ENCODE data around the gene CXCL6. TPM values are rescaled to one million over a fixed set of nuclear protein-coding genes. Genes with fewer than 3 reads are reported as not detected.

CXCL6 gene
- total RNA-seq, 1 experiment from 2014 or later: not detected

- no peak for DNase-seq (ENCODE audit: low spot score)
Observed at GRCh38 chr4:73867783-73868182, 31.3 kb downstream of the CXCL6 start.

- DNase-seq (ENCODE audit: low spot score): no peak
Observed at GRCh38 chr4:73868206-73869129, 32.0 kb downstream of the CXCL6 start.

- no peak for DNase-seq (ENCODE audit: low spot score)
Observed at GRCh38 chr4:73869130-73870055, 32.9 kb downstream of the CXCL6 start, which contains the start of gene CXCL1. Gene CXCL1, plus strand, starts transcription at chr4:73869393. Its CDS starts 78 bp downstream, at chr4:73869471.

GRCh38 chr4:73870260-73870659 lies 33.8 kb downstream of the CXCL6 start:
- no peak for DNase-seq (ENCODE audit: low spot score)

GRCh38 chr4:73870768-73871167 lies 34.3 kb downstream of the CXCL6 start:
- DNase-seq (ENCODE audit: low spot score): no peak

GRCh38 chr4:73871511-73872310 lies 35.2 kb downstream of the CXCL6 start:
- no peak for DNase-seq (ENCODE audit: low spot score)

- no peak for DNase-seq (ENCODE audit: low spot score)
Observed at GRCh38 chr4:73872316-73873108, 36.0 kb downstream of the CXCL6 start.

GRCh38 chr4:73874386-73874785 lies 37.9 kb downstream of the CXCL6 start:
- no peak for DNase-seq (ENCODE audit: low spot score)

GRCh38 chr4:73875401-73875800 lies 38.9 kb downstream of the CXCL6 start:
- DNase-seq (ENCODE audit: low spot score): no peak

- peak; percentile 55 for DNase-seq (ENCODE audit: low spot score)
Observed at GRCh38 chr4:73883306-73883705, 46.8 kb downstream of the CXCL6 start.

GRCh38 chr4:73885574-73886267 lies 49.2 kb downstream of the CXCL6 start:
- DNase-seq (ENCODE audit: low spot score): peak; percentile 64

Other genes starting within 250 kb of the CXCL6 start
- 0.02 and 0.31 TPM in 2 replicates for gene RASSF6, start 216.2 kb upstream of the CXCL6 start, total RNA-seq (2014; rRNA removed; shearing (Covaris generic))
- gene CXCL8, start 96.1 kb upstream of the CXCL6 start, total RNA-seq (2014; rRNA removed; shearing (Covaris generic)): 0.09 TPM in 1 of 2 replicates, not detected in the other
- not detected in 2 replicates for gene PF4V1, start 16.6 kb downstream of the CXCL6 start, total RNA-seq (2014; rRNA removed; shearing (Covaris generic))
- not detected in 2 replicates for gene CXCL1, start 32.7 kb downstream of the CXCL6 start, total RNA-seq (2014; rRNA removed; shearing (Covaris generic))
- not detected in 2 replicates for gene PF4, start 145.3 kb downstream of the CXCL6 start, total RNA-seq (2014; rRNA removed; shearing (Covaris generic))
- gene PPBP, start 151.5 kb downstream of the CXCL6 start, total RNA-seq (2014; rRNA removed; shearing (Covaris generic)): not detected in 2 replicates
- gene CXCL5, start 162.0 kb downstream of the CXCL6 start, total RNA-seq (2014; rRNA removed; shearing (Covaris generic)): not detected in 2 replicates
- gene CXCL3, start 202.0 kb downstream of the CXCL6 start, total RNA-seq (2014; rRNA removed; shearing (Covaris generic)): not detected in 2 replicates